Erythroblast (primary cell): Measurements from ENCODE around the gene CHORDC1.

Source experiments
- GATA1 ChIP-seq: IDR thresholded peaks from 2 replicates; pipeline ENCODE4 v1.6.1; 2011; ENCODE audit warnings: low read depth, mild to moderate bottlenecking, control low read depth, low read length, moderate library complexity
- POLR2A ChIP-seq: IDR thresholded peaks from 2 replicates; pipeline ENCODE4 v1.6.1; 2011; ENCODE audit warnings: mild to moderate bottlenecking, low read length

- TF ChIP-seq POLR2A, result no peak
- TF ChIP-seq GATA1, result no peak
These were observed 9.5 kb downstream of the CHORDC1 start for GRCh38 chr11:90213322-90213721.
